ENCODE measurements around the gene NGB. TPM values are rescaled to one million over a fixed set of nuclear protein-coding genes. Genes with fewer than 3 reads are reported as not detected.

Gene NGB
- total and polyA plus RNA-seq, 2 of the 8 experiments (the other 6 are each of a cell fraction or from before 2014, with no cell fraction given), result 0.30 to 0.60 TPM

GRCh38 chr14:77222546-77223225, 48.3 kb downstream of the NGB start (continued):
- TF ChIP-seq SP4 (IDR thresholded peaks at IDR 0.05; ENCODE audit: low read length) (no peak), EZH2 (IDR thresholded peaks at IDR 0.05; ENCODE audit: low read depth, low read length, severe bottlenecking) (no peak), NANOG (IDR thresholded peaks at IDR 0.05; ENCODE audit: insufficient read depth, low read depth, low read length, poor library complexity, severe bottlenecking) (no peak), EP300 (IDR thresholded peaks at IDR 0.05; ENCODE audit: borderline replicate concordance in 1 of 2, low read depth in 2 of 2, low read length in 2 of 2) (no peak), E2F6 (IDR thresholded peaks at IDR 0.05) (no peak), YY1 (IDR thresholded peaks at IDR 0.05; ENCODE audit: low read depth, low read length) (peak; percentile 22; the same call in 1 of the 2 replicates), TEAD4 (IDR thresholded peaks at IDR 0.05; ENCODE audit: low read depth, low read length) (no peak; the same call in 1 of the 2 replicates), SP2 (IDR thresholded peaks at IDR 0.05; ENCODE audit: low read length) (no peak), CHD1 (IDR thresholded peaks at IDR 0.05; ENCODE audit: low read depth, low read length) (no peak), MAX (IDR thresholded peaks at IDR 0.05) (peak; percentile 56), ASH2L (IDR thresholded peaks at IDR 0.05; ENCODE audit: low read length) (peak; percentile 28), SAP30 (IDR thresholded peaks at IDR 0.05; ENCODE audit: insufficient read depth, insufficient replicate concordance, low read length) (no peak), HDAC2 (IDR thresholded peaks at IDR 0.05; ENCODE audit: borderline replicate concordance in 1 of 2, low read depth in 2 of 2, low read length in 2 of 2) (peak; percentile 54 to 80; a peak in 2 of 4 replicates), SP1 (IDR thresholded peaks at IDR 0.05; ENCODE audit: low read depth, low read length) (0 out of 2 replicates have a peak, but pooled peaks have one; percentile 22)

All from H1 (cell line).